ENCODE measurements around the gene STARD5.

DNA sequence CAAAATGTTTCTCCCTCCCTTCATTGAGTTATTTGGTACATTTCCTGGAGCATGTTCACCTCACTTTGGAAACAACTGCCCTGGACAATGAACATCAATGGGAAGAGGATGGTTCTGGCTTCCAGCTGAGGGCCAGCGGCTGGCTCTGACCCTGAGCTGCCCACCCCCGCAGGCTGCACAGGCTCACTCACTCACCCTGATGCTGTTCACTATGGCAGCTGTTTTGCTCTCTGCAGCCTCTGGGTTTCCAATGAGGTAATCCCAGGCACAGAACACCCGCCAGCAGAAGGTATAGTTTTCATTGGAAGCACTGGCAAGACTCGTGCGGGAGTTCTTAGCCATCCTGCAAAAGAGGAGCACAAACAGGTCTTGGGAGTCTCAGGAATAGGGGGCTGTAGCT is 32.3 kb upstream of the STARD5 start:
- TF ChIP-seq POLR2A (IDR thresholded peaks at IDR 0.05; ENCODE audit: low read depth, low read length): no peak
- TF ChIP-seq, protein P1, sequence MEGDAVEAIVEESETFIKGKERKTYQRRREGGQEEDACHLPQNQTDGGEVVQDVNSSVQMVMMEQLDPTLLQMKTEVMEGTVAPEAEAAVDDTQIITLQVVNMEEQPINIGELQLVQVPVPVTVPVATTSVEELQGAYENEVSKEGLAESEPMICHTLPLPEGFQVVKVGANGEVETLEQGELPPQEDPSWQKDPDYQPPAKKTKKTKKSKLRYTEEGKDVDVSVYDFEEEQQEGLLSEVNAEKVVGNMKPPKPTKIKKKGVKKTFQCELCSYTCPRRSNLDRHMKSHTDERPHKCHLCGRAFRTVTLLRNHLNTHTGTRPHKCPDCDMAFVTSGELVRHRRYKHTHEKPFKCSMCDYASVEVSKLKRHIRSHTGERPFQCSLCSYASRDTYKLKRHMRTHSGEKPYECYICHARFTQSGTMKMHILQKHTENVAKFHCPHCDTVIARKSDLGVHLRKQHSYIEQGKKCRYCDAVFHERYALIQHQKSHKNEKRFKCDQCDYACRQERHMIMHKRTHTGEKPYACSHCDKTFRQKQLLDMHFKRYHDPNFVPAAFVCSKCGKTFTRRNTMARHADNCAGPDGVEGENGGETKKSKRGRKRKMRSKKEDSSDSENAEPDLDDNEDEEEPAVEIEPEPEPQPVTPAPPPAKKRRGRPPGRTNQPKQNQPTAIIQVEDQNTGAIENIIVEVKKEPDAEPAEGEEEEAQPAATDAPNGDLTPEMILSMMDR (conservative IDR thresholded peaks at IDR 0.05; ENCODE audit: low read depth, low read length): no peak
- TF ChIP-seq NFE2L2 (IDR thresholded peaks at IDR 0.05; ENCODE audit: low read depth, low read length): no peak
- TF ChIP-seq, protein P2, sequence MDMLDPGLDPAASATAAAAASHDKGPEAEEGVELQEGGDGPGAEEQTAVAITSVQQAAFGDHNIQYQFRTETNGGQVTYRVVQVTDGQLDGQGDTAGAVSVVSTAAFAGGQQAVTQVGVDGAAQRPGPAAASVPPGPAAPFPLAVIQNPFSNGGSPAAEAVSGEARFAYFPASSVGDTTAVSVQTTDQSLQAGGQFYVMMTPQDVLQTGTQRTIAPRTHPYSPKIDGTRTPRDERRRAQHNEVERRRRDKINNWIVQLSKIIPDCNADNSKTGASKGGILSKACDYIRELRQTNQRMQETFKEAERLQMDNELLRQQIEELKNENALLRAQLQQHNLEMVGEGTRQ (IDR thresholded peaks at IDR 0.05; ENCODE audit: low read depth, low read length): no peak
- TF ChIP-seq CEBPB (IDR thresholded peaks at IDR 0.05; ENCODE audit: low read depth, low read length): no peak
- TF ChIP-seq MAFK (IDR thresholded peaks at IDR 0.05; ENCODE audit: low read depth, low read length): no peak
- no peak for TF ChIP-seq BHLHE40 (IDR thresholded peaks at IDR 0.05; ENCODE audit: low read depth, low read length)
- no peak for TF ChIP-seq RAD21 (IDR thresholded peaks at IDR 0.05; ENCODE audit: low read length)
- no peak for TF ChIP-seq MXI1 (IDR thresholded peaks at IDR 0.05; ENCODE audit: borderline replicate concordance, low read depth, low read length)

Measured in IMR-90 (cell line).